NK-92 (cell line): Measurements from ENCODE around the gene DIAPH2.

Experiments used
- DNase-seq: peaks from one replicate; lab custom pipeline; 2025; ENCODE audit not compliant: unreplicated experiment; lab: John Stamatoyannopoulos, UW

The DIAPH2 gene

DNA sequence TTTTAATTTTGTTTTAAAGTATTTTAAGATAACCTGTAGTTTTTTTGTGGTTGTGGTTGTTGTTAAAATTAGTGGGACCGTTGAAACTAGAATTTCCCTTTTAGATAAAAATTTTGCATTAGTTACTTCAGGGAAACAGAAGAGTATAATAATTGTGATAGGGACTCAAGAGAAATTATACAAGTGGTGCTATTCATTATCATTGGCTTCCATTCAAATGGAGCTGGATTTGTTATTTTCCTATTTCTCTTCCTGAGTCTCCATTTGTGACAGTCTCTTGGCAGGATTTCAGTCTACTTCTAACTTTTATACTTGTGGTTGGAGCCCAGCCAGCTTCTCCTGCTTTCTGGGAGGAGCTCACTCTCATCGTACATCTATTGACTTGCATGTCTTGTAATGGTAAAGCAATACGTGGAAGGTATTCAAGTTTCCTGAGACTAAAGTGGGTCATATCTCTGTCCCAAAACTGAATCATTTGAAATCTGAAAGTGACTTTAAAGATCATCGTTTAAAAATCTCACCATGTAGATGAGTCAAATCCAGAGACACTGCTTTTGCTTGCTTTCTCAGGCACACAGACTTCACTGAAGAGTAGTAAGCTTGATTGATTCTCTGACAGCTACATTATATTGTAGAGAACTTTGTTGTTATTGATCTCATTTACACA, 354.9 kb downstream of the DIAPH2 start:
- no peak for DNase-seq

DNA sequence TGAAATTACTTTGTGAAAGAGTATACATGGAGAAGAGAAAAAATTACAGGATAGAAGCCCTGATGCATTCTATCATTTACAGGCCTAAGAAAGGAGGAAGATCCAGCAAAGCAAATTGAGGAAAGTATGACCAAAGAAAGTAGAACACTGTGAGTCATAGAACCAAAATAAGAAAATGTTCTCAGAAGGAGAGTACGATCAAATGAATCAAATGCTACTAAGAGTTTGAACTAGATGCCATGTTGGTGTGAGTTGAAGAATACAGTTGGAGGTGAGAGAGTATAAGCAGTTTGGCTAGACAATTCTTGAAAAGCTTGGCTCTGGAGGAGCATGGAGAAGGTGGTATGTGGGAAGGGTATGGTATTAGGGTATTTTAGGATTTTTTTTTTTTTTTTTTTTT, 360.8 kb downstream of the DIAPH2 start:
- DNase-seq: no peak

DNA sequence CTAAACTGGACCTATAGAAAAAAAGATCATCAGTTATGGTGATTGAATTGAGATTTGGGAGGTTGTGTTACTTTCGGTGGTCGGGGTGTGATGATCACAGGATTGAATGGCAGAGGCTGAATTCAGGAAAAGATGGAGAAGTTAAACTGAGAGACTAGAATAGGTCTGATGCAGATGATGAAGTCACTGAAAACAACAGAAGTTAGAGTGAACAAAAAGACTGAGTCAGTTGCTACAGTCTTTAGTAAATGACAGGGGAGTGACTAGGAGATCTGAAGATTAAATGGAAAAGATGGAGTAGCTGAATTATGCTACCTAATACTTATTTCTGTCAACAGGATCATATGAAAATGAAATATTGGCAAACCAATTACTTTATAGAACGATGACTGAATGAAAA, 362.2 kb downstream of the DIAPH2 start:
- no peak for DNase-seq

DNA sequence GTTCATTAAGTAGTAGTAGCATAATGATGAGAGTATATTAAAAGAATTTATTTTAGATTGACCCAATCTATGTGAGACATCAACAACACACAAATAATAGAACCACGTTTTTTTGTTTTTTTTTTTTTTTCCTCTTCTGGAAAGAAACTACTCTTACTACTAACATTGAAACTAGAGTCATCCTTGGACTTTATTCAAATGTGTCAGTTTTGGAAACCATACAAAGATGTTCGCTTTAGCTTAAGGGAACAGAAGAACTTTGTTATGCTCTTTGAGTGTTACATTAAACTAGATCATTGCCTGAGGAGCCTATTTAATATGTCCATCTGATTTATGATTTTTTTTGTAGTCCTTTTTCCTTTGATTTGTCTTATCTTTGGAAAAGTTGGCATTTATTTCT, 365.8 kb downstream of the DIAPH2 start:
- no peak for DNase-seq

DNA sequence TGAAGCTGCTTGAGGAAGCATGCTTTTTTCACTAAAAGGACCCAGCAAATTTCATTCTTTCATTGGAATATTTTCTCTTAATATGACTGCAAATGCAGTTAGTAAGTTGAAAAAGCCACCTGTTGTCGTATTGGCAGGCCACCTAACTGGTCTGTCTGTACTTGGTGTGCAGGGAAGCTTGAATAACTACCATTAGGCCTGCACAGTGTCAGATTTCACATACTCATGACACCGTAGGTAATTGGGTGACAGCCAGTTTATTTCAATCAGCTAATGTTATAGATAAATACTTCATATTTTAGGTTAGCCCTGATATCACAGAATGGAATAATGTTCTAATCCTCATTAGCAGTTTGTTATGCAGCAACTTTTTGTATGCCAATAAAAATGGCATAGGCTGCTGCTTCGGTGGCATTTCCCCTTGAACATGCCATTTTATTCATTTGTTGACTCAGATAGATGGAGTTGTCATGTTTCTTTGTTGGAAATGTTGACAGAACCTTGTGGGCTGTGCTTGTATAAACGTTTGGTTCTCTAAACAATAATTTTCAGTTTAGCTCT, 372.8 kb downstream of the DIAPH2 start:
- no peak for DNase-seq

DNA sequence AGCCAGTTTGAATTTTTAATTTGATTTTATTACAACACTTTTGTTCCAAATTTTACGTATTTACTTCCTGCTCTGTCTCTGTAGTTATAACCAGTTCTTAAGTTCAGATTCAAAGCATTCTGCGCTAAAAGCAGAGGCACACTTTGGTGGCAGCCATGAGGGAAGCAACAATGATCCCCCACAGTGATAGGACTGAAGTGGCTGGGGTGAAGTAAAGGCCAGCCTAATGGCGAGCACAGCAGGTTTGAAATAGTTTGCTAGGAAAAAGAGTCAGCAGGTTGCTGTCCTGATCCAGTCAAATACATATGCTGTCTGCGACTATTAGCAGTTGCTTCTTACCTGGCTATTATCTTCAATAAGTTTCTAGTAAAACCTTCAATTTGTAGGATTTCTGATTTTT, 375.4 kb downstream of the DIAPH2 start:
- no peak for DNase-seq

DNA sequence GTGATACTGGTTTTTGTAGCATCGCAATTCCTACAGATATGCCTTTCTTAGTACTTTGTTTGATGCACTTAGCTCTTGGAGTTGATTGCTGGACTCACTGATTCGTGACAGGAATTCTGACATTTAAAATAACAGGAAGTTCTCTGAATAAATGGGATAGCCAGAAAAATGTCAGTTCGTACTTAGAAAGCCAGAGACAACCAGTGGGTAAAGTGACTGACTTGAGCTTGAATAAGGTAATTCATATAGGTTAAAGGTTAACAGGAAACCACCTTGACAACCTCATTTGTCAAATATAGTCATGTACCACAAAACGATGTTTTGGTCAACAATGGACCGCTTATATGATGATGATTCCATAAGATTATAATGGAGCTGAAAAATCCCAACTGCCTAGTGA, 380.4 kb downstream of the DIAPH2 start:
- no peak for DNase-seq

DNA sequence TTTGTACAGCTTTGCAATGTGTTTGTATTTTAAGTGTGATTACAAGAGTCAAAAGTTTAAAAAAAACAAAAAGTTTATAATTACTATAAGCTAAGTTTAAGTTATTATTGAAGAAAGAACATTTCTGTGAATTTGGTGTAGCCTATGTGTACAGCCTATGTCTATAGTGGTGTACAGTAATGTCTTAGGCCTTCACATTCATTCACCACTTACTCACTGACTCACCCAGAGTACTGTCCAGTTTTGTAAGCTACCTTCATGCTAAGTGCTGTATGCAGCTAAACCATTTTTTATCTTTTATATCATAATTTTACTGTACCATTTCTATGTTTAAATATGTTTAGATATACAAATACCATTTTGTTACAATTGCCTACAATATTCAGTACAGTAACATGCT, 381.3 kb downstream of the DIAPH2 start:
- DNase-seq: no peak

DNA sequence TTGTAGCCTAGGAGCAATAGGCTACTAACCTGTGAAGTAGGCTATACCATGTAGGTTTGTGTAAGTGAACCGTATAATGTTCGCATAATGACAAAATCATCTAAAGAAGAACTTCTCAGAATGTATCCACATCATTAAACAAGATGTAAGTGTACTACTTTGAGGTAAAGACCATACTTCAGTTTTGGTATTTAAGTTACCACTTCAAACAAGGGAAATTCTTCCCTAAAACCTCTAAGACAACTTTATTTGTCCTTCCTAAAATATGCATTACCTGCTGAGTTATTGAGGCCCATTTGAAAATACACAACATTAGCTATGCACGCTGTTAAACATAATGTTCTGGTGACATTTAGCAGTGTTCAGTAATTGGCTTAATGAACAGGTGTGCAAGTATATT, 381.7 kb downstream of the DIAPH2 start:
- DNase-seq: no peak

DNA sequence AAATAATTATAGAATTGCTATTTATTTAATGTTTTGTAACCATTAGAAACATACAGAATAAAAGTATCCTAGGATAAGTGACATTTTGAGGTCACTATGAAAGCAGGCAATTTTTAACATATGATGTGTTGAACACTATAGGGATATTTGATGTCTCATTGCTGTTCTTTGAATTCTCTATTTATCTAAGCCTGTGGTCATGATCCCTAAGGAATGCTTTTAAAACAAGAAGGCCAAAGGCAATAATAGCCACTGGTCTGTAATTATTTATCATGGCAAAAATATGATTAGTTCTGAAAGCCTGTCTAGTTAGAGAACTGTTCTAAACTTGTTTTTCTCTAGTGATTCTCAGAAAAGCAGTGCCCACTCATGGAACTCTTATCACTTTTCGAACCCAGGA, 385.7 kb downstream of the DIAPH2 start:
- DNase-seq: no peak

DNA sequence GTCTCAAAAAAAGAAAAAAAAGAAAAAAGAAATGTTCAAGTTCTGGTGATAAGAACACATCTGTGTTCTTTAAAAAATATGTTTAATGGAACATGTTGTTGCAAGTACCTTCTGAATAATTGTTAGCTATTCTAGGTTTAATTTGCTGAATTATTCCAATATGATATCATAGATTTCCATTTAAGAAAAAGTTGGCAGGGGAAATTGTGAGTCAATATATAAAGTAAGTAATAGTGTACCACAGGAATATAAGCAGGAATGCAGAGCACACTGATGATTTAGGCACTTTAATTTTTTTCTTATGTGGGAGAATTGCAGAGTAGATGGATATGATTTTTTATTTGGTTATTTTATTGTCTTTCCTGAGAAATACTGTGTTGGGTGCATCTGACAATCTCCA, 389.8 kb downstream of the DIAPH2 start:
- DNase-seq: no peak

DNA sequence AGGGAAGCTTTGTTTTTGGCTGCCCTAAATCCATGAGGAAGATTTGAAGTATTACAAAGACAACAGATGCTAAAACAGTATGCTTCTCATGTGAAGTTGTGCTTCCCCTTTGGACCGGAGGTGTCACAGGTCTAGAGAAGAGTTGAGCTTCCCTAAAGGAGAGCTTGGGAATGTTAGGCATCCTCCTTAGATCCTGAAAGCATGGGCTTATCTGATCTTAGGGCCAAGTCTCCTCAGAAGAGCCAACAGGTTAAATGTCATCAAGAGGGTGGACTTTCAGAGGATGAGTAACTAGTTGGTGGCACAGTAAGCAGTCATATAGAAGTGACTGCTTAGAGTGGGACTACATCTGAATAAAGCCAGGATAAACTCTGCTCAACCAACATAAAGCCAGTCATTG, 404.5 kb downstream of the DIAPH2 start:
- DNase-seq: no peak

DNA sequence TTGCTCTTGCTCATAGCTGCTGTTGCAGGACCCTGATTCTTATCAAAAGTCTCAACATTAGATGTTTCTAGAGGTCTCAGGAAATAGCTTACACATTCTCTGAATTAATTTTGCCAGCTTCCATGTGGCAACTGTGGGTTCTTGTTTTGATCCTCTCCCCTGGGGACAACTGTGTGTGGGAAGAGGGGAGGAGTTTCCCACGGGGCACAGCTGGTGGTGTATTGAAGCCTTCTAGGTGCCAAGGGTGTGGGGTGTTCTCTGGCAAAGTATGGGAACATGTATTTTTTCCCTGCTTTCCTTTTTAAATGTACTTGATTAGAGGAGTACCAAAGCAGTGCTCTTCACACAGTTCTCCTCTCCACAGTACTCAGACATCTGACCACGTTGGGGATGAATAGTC, 411.7 kb downstream of the DIAPH2 start:
- no peak for DNase-seq

DNA sequence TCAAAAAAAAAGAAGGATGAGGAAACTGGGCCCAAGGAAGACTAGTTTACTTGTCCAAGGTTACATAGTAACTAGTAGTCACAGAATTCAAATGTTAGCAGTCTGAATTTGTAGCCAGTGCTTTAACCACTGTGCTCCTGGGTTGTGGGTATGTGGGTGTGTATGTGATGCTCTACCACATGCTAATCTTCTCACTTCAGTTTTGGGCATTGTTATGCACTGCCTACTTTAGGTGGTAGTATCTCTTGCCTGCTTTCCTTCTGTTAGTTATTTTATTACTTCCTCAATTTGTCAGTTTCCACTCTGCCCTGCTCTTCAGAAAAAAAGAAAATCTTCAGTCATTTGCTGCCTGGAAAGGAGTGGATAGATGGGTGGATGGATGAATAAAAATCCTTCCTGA, 418.3 kb downstream of the DIAPH2 start:
- DNase-seq: no peak

DNA sequence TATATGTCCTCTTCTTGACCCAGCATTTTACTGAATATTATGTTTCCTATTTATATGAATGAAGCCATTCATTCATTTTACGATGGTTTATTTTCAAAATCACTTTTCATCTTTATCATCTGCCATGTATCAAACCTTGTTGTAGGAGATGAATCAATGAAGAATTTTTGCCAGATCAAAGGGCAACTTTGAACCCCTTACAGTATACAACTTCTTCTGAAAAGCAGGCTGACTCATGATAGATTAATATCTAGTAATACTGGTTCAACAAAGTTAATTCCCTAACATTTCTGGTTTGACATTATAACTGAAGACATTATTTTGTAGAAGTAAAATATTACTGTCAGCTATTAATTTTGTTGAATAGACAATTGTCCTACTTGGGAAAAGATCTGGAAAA, 425.1 kb downstream of the DIAPH2 start:
- no peak for DNase-seq

DNA sequence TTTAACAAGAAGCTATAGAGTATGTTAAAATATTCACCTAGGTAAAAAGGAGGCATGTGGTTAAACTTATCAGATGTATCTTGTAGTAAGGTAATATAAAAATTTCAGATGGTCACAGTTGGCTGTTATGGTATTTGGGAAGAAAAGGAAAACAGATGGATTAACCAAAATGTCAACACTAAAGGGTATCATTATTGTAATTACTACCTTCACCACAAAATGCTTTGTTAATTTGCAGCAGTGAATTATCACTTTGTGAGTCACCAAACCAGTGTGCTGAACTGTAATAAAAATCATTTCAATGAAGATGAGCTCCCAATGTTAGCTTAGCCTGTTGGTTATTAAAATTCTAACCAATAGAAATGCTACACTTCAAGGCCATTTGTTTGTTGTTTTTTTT, 432.9 kb downstream of the DIAPH2 start:
- DNase-seq: no peak

DNA sequence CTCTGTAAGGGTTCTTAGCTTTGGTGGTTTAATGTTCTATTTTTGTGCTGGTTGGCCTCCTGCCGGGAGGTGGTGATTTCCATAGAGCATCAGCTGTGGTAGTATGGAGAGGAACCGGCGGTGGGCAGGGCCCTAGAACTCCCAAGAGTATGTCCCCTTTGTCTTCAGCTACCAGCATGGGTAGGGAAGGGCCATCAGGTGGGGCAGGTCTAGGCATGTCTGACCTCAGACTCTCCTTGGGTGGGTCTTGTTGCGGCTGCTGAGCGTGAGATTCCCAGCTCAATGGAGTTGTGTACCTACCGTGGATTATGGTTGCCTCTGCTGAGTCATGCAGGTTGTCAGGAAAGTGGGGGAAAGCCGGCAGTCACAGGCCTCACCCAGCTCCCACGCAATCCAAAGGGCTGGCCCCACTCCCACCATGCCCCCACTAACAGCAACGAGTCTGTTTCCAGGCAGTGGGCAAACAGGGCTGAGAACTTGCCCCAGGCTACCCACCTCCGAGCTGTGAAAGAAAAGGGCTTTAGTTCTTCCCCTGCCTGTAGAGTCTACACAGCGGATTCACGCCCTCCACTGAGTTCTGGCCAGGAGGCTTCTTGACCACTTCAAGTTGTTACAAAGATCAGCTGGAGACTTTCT, 434.9 kb downstream of the DIAPH2 start:
- no peak for DNase-seq

DNA sequence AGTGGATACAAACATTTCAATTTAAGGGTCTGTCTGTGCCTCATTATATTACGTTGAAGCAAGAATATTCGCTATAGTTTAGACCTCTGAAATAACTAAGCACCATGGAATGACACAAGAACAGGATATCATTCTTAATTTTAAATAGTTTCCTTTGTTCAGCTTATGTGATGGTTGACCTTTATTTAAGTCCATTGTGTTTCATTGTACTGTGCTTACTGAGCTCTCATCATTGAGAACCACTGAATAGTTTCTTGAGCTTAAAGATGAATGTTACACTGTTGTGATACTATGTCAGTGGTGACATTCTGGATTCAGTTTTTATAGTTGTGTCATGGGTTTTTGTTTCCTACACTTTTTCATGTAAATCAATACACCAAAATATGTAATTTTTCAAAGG, 438.4 kb downstream of the DIAPH2 start:
- DNase-seq: no peak

DNA sequence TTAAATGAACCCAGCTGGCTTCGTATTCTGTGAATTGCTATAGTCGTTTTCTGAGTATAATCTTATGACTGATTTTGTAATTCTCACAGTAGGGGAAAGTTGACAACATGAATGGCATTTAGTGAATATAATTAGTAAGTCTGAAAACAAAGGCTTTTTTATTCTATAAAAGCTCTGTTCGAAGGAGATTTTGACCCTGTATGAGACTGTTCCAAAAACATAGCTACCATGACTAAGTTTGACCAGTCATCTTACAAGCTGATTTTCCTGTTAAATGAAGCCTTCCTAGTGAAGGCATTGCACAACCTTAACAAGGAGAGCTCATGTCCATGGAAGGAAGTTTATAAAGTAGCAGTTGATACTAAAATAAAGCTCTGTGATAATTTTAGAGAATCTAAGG, 441.4 kb downstream of the DIAPH2 start:
- DNase-seq: no peak

DNA sequence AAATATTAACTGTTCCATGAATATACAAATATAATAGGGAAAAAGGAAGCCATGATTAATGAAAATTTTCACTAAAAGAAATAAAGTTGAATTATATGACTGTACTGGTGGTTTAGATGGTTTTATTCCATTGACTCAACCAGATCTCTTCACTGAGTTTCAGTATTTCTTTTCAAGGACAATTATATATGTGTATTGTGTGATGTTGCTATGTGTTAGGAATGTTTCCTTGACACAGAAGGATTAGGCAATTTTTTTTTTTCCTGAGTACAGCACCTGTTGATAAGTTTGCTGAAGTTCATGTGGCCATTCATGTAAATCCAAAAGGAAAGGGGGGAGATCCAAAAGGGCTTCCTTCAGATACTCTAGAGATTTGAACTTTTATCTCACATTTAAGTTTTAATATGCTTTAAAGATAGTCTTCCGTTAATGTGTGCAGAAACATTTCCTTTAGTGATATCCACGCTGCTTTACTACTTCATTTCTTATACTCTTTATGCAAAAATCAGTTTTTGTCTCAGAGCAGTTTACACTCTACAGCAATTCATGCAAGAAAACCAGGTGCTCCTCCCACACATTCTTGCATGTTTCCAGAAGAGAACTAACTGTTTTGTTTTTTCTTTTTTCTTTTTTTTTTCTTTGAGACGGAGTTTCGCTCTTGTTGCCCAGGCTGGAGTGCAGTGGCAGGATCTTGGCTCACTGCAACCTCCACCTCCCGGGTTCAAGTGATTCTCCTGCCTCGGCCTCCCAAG, 448.2 kb downstream of the DIAPH2 start:
- no peak for DNase-seq

DNA sequence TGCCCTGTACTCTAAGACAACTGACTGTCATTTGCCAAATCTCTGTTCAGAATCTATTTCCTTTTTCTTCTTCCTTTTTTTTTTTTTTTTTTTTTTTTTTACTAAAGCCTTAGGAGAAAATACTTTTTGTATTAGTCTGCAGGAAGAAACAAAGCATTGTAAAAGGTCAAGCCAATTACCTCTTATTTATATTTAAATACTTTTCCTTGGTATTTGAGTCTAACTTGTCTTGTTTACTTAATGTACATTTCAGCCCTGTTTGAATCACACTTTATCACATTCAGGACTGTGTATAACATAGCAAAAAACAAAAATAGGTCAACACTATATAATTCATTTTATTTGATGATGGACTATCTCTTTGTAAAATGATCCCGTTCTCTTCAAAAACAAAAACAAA, 461.3 kb downstream of the DIAPH2 start:
- DNase-seq: no peak

DNA sequence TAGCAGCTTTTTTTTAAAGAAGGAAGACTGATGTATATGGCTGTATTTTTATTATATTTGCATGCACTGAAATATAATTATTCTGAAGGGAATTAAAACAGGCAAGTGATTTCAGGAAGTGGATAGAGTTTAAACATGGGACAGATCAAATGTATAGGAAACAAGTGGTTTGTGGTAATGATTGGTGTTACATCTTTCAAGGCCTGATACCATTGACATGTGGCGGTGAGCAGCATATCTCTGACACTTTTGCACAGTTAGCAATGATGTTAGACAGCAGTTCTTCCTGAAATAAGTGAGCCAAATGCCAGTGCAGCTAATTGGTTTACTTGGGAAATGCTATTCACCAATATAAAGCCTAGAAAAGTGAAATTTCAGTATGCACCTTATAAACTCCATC, 471.2 kb downstream of the DIAPH2 start:
- DNase-seq: no peak
